IPS-18a (cell line): ENCODE results near the gene ARHGAP25.
"Not testable (repeated sequence)": the region's sequence is repeated elsewhere in the genome, so short reads cannot be mapped to it uniquely, and the experiment has no call there.

Experiments used
- H3K27ac ChIP-seq: one replicate; pipeline ENCODE4 v1.5.1; 2013; ENCODE audit warnings: low read length
- H3K27me3 ChIP-seq: one replicate; pipeline ENCODE4 v1.6.1; 2013; ENCODE audit warnings: mild to moderate bottlenecking, low read length; ENCODE audit not compliant: control insufficient read depth, insufficient read depth
- H3K36me3 ChIP-seq: one replicate; pipeline ENCODE4 v1.6.1; 2013; ENCODE audit warnings: low read depth, low read length; ENCODE audit not compliant: control insufficient read depth
- H3K4me1 ChIP-seq: one replicate; pipeline ENCODE4 v1.6.1; 2013; ENCODE audit warnings: low read depth, low read length; ENCODE audit not compliant: control insufficient read depth
- H3K4me3 ChIP-seq: one replicate; pipeline ENCODE4 v1.5.1; 2013; ENCODE audit warnings: low read length
- H3K9ac ChIP-seq: one replicate; pipeline ENCODE4 v1.6.1; 2013; ENCODE audit warnings: mild to moderate bottlenecking, low read length, moderate library complexity
- H3K9me3 ChIP-seq: one replicate; pipeline ENCODE4 v1.6.1; 2013; ENCODE audit warnings: low read depth, low read length; ENCODE audit not compliant: control insufficient read depth

Gene ARHGAP25

DNA sequence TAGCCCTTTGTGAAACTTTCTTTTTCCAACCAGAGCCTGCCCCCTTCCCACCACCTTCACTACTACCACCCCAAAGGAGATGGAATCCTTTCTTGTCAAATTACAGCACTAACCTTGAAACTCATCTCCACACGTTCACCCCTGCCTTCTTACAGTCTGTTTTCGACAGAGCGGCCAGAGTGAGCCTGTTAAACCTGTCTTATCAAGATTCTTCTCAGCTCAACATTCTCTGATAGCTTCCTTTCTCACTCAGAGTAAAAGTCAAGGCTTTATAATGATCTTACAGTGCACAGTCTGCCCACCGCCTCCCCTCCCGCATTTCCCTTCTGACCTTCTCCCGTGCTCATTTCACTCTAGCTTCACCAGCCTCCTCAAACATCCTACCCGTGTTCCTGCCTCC lies 56.0 kb downstream of the ARHGAP25 start:
- no peaks in the 10 kb centered on the region for H3K9me3 ChIP-seq
- H3K36me3 ChIP-seq = no peaks in the 10 kb centered on the region
- no peak overlapping the region for H3K4me3 ChIP-seq
- H3K27me3 ChIP-seq = no peaks in the 10 kb centered on the region
- H3K4me1 ChIP-seq = no peaks in the 10 kb centered on the region
- H3K9ac ChIP-seq = no peak overlapping the region
- no peak overlapping the region for H3K27ac ChIP-seq

GRCh38 chr2:68791914-68792313 lies 57.3 kb downstream of the ARHGAP25 start:
- no peak overlapping the region for H3K9ac ChIP-seq
- H3K4me1 ChIP-seq = no peaks in the 10 kb centered on the region
- no peaks in the 10 kb centered on the region for H3K27me3 ChIP-seq
- no peak overlapping the region for H3K4me3 ChIP-seq
- no peak overlapping the region for H3K27ac ChIP-seq
- no peaks in the 10 kb centered on the region for H3K9me3 ChIP-seq
- H3K36me3 ChIP-seq = no peaks in the 10 kb centered on the region

- Histone ChIP-seq H3K4me1 (no peaks in the 10 kb centered on the region), H3K27me3 (no peaks in the 10 kb centered on the region), H3K27ac (no peak overlapping the region), H3K4me3 (no peak overlapping the region), H3K9me3 (no peaks in the 10 kb centered on the region), H3K9ac (no peak overlapping the region), H3K36me3 (no peaks in the 10 kb centered on the region)
Observed at GRCh38 chr2:68792751-68793150, 58.1 kb downstream of the ARHGAP25 start.

DNA sequence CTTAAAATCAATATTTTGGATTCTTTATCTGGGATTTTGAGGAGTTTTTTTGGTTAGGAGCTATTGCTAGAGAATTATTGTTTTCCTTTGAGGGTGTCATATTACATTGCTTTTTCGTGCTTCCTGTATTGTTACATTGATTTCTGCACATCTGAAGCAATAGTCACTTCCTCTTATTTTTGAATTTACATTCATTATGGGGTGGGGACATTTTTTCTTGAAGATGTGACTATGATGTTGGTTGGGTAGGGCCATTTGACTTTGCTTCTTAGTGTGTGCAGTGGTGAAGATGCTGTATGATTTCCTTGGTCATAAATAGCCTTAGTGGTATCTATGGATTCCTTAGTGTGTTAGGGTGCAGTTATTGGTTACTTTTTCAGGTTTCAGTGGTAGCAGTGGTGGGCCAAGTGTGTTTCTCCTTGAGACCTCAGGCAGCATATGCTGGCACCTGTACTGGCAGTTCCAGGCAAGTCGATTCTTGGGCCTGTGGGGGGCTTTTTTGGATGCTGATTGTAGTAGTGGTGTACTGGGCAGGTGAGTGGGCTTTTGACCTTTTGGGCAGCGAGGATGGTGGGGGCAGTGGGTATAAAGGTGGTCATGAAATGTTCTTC lies 61.8 kb downstream of the ARHGAP25 start:
- H3K9me3 ChIP-seq = no peaks in the 10 kb centered on the region
- no peak overlapping the region for H3K9ac ChIP-seq
- H3K27me3 ChIP-seq = no peaks in the 10 kb centered on the region
- H3K4me3 ChIP-seq = no peak overlapping the region
- no peaks in the 10 kb centered on the region for H3K36me3 ChIP-seq
- no peaks in the 10 kb centered on the region for H3K4me1 ChIP-seq
- H3K27ac ChIP-seq = no peak overlapping the region

GRCh38 chr2:68798569-68798968 lies 64.0 kb downstream of the ARHGAP25 start:
- H3K4me3 ChIP-seq = no peak overlapping the region
- H3K36me3 ChIP-seq = no peaks in the 10 kb centered on the region
- no peaks in the 10 kb centered on the region for H3K9me3 ChIP-seq
- H3K27me3 ChIP-seq = no peaks in the 10 kb centered on the region
- H3K4me1 ChIP-seq = no peaks in the 10 kb centered on the region
- H3K27ac ChIP-seq = no peak overlapping the region
- H3K9ac ChIP-seq = no peak overlapping the region

DNA sequence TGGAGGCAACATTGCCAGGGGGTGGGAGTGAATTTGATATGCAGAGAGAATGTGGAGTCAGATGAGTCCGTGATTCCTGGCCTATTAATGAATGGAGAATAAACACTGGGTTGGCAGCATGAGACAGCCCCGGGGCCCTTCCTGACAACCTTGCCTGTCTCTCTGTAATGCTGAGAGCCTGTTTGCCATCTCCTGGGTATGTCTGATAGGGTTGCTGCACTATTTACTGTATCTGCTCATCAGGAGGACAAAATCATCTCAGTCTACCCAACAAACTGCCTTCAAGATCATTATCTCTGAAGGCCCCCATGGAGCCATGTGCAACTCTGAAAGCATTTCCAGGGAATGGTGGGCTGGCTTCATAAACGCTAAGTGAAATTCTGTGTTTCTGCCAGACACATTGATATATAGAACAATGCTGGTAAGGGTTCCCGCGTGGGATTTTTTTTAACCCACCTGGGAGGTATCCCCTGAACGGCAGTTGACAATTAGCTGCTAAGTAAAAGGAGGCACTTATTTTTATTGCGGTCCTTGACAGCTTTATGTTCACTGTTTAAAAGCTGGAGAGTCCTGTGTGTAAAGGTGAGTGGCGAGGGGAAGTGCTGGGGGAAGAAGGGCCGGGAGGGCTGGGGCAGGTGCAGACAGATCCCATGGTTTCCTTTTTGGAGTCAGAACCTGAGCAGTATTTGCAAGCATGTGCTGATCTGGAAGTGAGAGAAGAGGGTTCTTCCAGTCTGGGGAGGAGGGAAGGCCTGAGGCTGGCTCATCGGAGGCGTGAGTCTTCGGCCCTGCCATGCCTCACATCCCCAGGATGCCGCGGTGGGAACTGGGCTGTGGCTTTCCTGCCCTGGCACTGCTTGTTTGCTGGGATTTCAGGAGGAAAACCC lies 64.8 kb downstream of the ARHGAP25 start:
- Histone ChIP-seq H3K4me1 (no peaks in the 10 kb centered on the region), H3K27me3 (no peaks in the 10 kb centered on the region), H3K27ac (no peak overlapping the region)

GRCh38 chr2:68800027-68800401 lies 65.4 kb downstream of the ARHGAP25 start:
- Histone ChIP-seq H3K27ac (no peak overlapping the region), H3K9me3 (no peaks in the 10 kb centered on the region), H3K9ac (no peak overlapping the region), H3K4me1 (no peaks in the 10 kb centered on the region), H3K4me3 (no peak overlapping the region), H3K36me3 (no peaks in the 10 kb centered on the region), H3K27me3 (no peaks in the 10 kb centered on the region)

More for the DNA sequence above, 64.8 kb downstream of the ARHGAP25 start:
- no peaks in the 10 kb centered on the region for H3K36me3 ChIP-seq
- H3K4me3 ChIP-seq = no peak overlapping the region
- H3K9me3 ChIP-seq = no peaks in the 10 kb centered on the region
- no peak overlapping the region for H3K9ac ChIP-seq

DNA sequence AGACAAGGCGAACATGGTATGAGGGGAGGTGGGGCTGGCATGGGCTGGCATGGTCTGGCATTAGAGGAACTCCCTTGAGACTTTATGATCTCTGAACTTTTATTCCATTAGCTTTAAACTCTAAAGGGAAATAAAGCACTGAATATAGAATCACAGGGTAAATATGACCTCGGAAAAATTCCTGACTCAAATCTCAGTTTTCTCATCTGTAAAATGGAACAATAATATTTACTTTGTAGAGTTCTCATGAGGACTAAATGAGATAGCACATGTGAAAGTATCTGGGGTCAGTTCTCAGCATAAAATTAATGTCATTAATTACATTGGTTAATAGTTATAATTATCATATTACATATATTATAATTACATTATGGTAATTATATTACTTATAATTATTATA lies 65.9 kb downstream of the ARHGAP25 start:
- Histone ChIP-seq H3K27me3 (no peaks in the 10 kb centered on the region), H3K9ac (no peak overlapping the region), H3K4me1 (no peaks in the 10 kb centered on the region), H3K9me3 (no peaks in the 10 kb centered on the region), H3K27ac (no peak overlapping the region), H3K4me3 (no peak overlapping the region), H3K36me3 (no peaks in the 10 kb centered on the region)

DNA sequence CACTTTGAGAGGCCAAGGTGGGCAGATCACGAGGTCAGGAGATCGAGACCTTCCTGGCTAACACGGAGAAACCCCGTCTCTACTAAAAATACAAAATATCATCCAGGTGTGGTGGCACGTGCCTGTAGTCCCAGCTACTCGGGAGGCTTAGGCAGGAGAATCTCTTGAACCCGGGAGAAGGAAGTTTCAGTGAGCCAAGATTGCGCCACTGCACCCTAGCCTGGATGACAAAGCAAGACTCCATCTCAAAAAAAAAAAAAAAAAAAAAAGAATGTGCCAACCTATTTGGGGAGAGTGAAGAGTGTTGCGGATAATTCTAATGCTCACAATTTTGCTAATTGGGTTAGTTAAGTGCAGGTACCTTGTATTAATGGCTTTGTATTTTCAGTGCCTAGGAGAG lies 67.5 kb downstream of the ARHGAP25 start:
- not testable (repeated sequence) for H3K9me3 ChIP-seq, H3K4me1 ChIP-seq, H3K9ac ChIP-seq, H3K4me3 ChIP-seq, H3K36me3 ChIP-seq, H3K27ac ChIP-seq, H3K27me3 ChIP-seq

DNA sequence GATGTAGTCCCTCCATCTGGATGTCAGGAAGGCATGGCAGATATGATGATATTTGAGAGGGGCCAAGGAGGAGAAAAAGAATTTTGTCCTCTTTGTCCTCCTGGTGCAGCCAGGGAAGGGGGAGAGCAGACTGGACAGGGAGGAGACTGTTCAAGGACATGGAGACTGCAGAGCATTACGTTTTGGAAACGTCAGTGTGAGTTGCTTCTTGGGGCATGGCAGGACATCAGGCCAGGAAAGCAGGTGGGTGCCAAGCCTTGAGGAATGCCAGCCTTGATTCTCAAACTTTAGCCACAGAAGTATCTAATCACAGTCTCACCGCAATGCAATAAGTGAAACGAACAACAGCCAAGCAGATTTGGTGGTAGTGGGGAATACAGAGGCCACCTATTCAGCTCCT lies 70.4 kb downstream of the ARHGAP25 start:
- Histone ChIP-seq H3K9me3 (no peaks in the 10 kb centered on the region), H3K4me3 (no peak overlapping the region), H3K4me1 (no peaks in the 10 kb centered on the region), H3K9ac (no peak overlapping the region), H3K27me3 (no peaks in the 10 kb centered on the region), H3K36me3 (no peaks in the 10 kb centered on the region), H3K27ac (no peak overlapping the region)

DNA sequence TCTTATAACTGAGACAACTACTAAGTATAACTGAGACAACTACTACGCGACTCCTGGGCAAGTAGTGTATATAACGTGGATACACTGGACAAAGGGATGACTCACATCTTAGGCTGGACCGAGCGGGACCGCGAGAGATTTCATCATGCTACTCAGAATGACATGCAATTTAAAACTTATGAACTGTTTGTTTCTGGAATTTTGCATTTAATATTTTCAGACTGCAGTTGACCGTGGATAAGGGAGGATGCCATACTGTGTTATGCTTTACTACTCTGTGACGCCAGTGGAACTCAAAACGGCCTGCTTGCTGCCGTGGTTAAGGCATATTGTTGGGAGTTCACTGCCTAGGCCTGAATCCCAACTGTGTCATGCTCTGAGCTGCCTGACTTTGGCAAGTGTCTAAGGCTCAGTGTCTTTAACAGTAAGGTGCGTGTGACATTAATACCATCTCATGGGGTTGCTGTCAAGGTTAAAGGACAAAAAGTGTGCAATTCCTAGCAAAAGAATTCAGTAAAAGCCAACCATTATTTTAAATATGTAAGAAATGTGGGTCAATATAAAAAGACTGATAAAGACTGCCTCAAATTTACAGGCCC lies 72.0 kb downstream of the ARHGAP25 start:
- no peaks in the 10 kb centered on the region for H3K4me1 ChIP-seq
- no peak overlapping the region for H3K9ac ChIP-seq
- H3K9me3 ChIP-seq = no peaks in the 10 kb centered on the region
- H3K36me3 ChIP-seq = no peaks in the 10 kb centered on the region
- H3K27ac ChIP-seq = no peak overlapping the region
- no peak overlapping the region for H3K4me3 ChIP-seq
- no peaks in the 10 kb centered on the region for H3K27me3 ChIP-seq
